CD14-positive monocyte (primary cell): ENCODE measurements around the gene STAT5A. TPM values are rescaled to one million over a fixed set of nuclear protein-coding genes. Genes with fewer than 3 reads are reported as not detected.

ENCODE experiments used
- DNase-seq, 3 donors: peaks; one replicate each; pipeline ENCODE4 v3.0.0-alpha.2; 2011 to 2022
- H2AFZ ChIP-seq: 2 replicates; pipeline ENCODE4 v1.6.0; 2012; ENCODE audit warnings: mild to moderate bottlenecking, low read depth, low read length, inconsistent platforms; ENCODE audit not compliant: insufficient read depth, poor library complexity, severe bottlenecking
- H3K27ac ChIP-seq, 2 donors: 1 replicate in 1 of 2; 2 replicates in 1 of 2; pipeline ENCODE4 v1.5.1; 2012 to 2013; ENCODE audit warnings: low read length in 2 of 2, control low read depth in 1 of 2, inconsistent platforms in 1 of 2, low read depth in 1 of 2, mild to moderate bottlenecking in 1 of 2
- H3K27me3 ChIP-seq, 2 donors: one replicate each; pipeline versions ENCODE4 v1.6.0 to v1.6.1; 2011 to 2013; ENCODE audit warnings: low read length in 2 of 2; ENCODE audit not compliant: control insufficient read depth in 2 of 2, insufficient read depth in 2 of 2
- H3K36me3 ChIP-seq, 2 donors: replicated peaks in 1 of 2; 1 replicate in 1 of 2; 2 replicates in 1 of 2; pipeline versions ENCODE4 v1.5.1 to v1.6.1; 2012 to 2013; ENCODE audit warnings: low read length in 2 of 2, control low read depth in 1 of 2, inconsistent platforms in 1 of 2, mild to moderate bottlenecking in 1 of 2; ENCODE audit not compliant: insufficient read depth in 2 of 2, control insufficient read depth in 1 of 2
- H3K4me1 ChIP-seq, 2 donors: 1 replicate in 1 of 2; 2 replicates in 1 of 2; pipeline versions ENCODE4 v1.5.1 to v1.6.1; 2012 to 2013; ENCODE audit warnings: low read length in 2 of 2, control low read depth in 1 of 2, inconsistent platforms in 1 of 2, mild to moderate bottlenecking in 1 of 2, moderate library complexity in 1 of 2; ENCODE audit not compliant: insufficient read depth in 2 of 2, control insufficient read depth in 1 of 2
- H3K4me2 ChIP-seq: replicated peaks from 2 replicates; pipeline ENCODE3; 2012; ENCODE audit warnings: low read length, moderate library complexity, mild to moderate bottlenecking; ENCODE audit not compliant: poor library complexity, severe bottlenecking; ENCODE audit errors: extremely low read depth
- H3K4me3 ChIP-seq, 3 experiments: fragments of 200-600 bp in 1 of 3; sonication (generic) in 1 of 3; replicated peaks in 1 of 3; 1 replicate in 2 of 3; 2 replicates in 1 of 3; pipeline ENCODE4 v1.5.1; 2011 to 2013; ENCODE audit warnings: low read length in 3 of 3, mild to moderate bottlenecking in 3 of 3, control low read depth in 2 of 3, low read depth in 2 of 3, inconsistent platforms in 1 of 3, moderate library complexity in 1 of 3
- H3K79me2 ChIP-seq: 2 replicates; pipeline ENCODE4 v1.6.0; 2012; ENCODE audit warnings: mild to moderate bottlenecking, control low read depth, inconsistent platforms, low read length, moderate library complexity; ENCODE audit not compliant: insufficient read depth
- H3K9ac ChIP-seq: 2 replicates; pipeline ENCODE4 v1.6.0; 2017; ENCODE audit warnings: low read length, mild to moderate bottlenecking; ENCODE audit not compliant: insufficient read depth, poor library complexity, severe bottlenecking
- H3K9me3 ChIP-seq, 2 donors: replicated peaks in 1 of 2; 1 replicate in 1 of 2; 2 replicates in 1 of 2; pipeline versions ENCODE4 v1.5.1 to v1.6.1; 2012 to 2013; ENCODE audit warnings: low read length in 2 of 2, control low read depth in 1 of 2; ENCODE audit not compliant: control insufficient read depth in 1 of 2, insufficient read depth in 1 of 2
- H4K20me1 ChIP-seq: 2 replicates; pipeline ENCODE4 v1.6.0; 2012; ENCODE audit warnings: mild to moderate bottlenecking, low read length, control low read depth, moderate library complexity; ENCODE audit not compliant: insufficient read depth
- H3K27ac Mint-ChIP-seq, 7 donors: one replicate each; pipeline ENCODE4 v1.8.0; 2020; ENCODE audit warnings: mild to moderate bottlenecking in 7 of 7, mixed read lengths in 7 of 7, moderate library complexity in 6 of 7, inconsistent platforms in 2 of 7
- H3K27me3 Mint-ChIP-seq, 3 donors: one replicate each; pipeline ENCODE4 v1.8.0; 2021 to 2022; ENCODE audit warnings: low read depth in 3 of 3, mild to moderate bottlenecking in 3 of 3, mixed read lengths in 3 of 3, moderate library complexity in 3 of 3, inconsistent platforms in 1 of 3
- H3K36me3 Mint-ChIP-seq, 2 donors: one replicate each; pipeline ENCODE4 v1.8.0; 2020; ENCODE audit warnings: mixed read lengths in 2 of 2, inconsistent platforms in 1 of 2, mild to moderate bottlenecking in 1 of 2
- H3K4me1 Mint-ChIP-seq: one replicate; pipeline ENCODE4 v1.8.0; 2020; ENCODE audit warnings: mild to moderate bottlenecking, mixed read lengths
- H3K4me3 Mint-ChIP-seq, 2 donors: one replicate each; pipeline ENCODE4 v1.8.0; 2020; ENCODE audit warnings: mild to moderate bottlenecking in 2 of 2, mixed read lengths in 2 of 2, moderate library complexity in 1 of 2
- H3K9me3 Mint-ChIP-seq, 7 donors: one replicate each; pipeline ENCODE4 v1.8.0; 2020 to 2022; ENCODE audit warnings: mixed read lengths in 7 of 7, mild to moderate bottlenecking in 6 of 7, moderate library complexity in 6 of 7, inconsistent platforms in 2 of 7
- WGBS: methylation state at CpG from one replicate; pipeline ENCODE4 v1.1.5; 2013; ENCODE audit warnings: missing lambda C conversion rate; ENCODE audit not compliant: insufficient coverage; 5-methylcytosine and 5-hydroxymethylcytosine counted together
- intact Hi-C, 2 donors: fragments of 100-400 bp; cut with micrococcal nuclease; formaldehyde crosslinking; loops; one replicate each; pipeline versions ENCODE4 v1.15.0 to v1.15.1; 2023
- polyA plus RNA-seq, 3 donors: library from polyadenylated mRNA; depleted of rRNA in 1 of 3; unstranded in 2 of 3; stranded (reverse) in 1 of 3; fragments of 300-500 nt in 2 of 3; fragments of >200 nt in 1 of 3; fragmentation: Illumina TruSeq in 2 of 3; gene quantifications; 1 replicate in 2 of 3; 2 replicates in 1 of 3; pipeline ENCODE4 v1.2.3, GENCODE V29; 2012 to 2021
- TF ChIP-seq, protein P1 (sequence below): fragments of 200-600 bp; IDR thresholded peaks from one replicate; pipeline ENCODE4 v1.8.0; 2022; ENCODE audit warnings: antibody characterized with exemption, mild to moderate bottlenecking

Gene STAT5A
- polyA plus RNA-seq, 3 donors, result 30.5 to 91.1 (median 49.8) TPM

DNA sequence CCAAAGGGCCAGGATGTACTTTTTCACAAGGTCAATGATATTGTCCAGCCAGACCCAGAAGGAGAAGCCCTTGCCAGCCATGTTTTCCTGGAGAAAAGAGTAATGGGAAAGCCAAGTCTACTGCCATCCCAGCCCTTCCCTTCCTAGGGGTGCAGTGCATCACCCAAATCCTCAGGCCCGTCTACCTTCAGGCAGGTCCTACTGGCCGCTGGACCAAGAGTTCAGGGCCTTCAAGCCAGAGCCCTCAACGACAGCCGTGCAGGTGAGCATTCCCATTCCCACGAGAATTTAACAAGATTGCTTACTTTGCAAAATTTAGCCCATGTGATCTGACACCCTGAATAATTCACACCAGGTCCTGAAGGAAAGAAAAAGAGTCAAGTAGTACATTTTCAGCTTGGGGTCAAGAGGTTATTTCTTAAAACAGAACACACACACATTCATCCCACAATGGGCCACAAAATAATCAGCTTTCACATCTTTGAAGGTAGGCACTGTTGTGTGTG lies 35.0 kb downstream of the STAT5A start:
- Histone ChIP-seq H3K9me3 (no peaks in the 10 kb centered on the region), H3K27me3 (no peaks in the 10 kb centered on the region), H3K9ac (no peak overlapping the region), H3K79me2 (no peaks in the 10 kb centered on the region), H3K27ac (no peak overlapping the region), H3K4me2 (no peak overlapping the region), H3K4me3 (no peak overlapping the region), H3K4me1 (peaks cover 3 to 6% of the 10 kb centered on the region in 2 donors), H4K20me1 (peaks cover 61% of the 10 kb centered on the region), H2AFZ (no peak overlapping the region), H3K36me3 (peaks cover 74 to 91% of the 10 kb centered on the region in 2 donors)
- Mint-ChIP-seq H3K4me3 (no peak overlapping the region), H3K36me3 (peaks cover 74 to 94% of the 10 kb centered on the region in 2 donors), H3K27ac (peak overlapping the region in 5 of 7 donors; percentile 28 to 61 (median 50)), H3K9me3 (no peaks in the 10 kb centered on the region), H3K4me1 (peaks cover 17% of the 10 kb centered on the region), H3K27me3 (peaks cover 0 to 2% (median 0%) of the 10 kb centered on the region in 3 donors)
- 90% methylated on average over 4 of the region's 5 CpGs for WGBS
- TF ChIP-seq, protein P1, sequence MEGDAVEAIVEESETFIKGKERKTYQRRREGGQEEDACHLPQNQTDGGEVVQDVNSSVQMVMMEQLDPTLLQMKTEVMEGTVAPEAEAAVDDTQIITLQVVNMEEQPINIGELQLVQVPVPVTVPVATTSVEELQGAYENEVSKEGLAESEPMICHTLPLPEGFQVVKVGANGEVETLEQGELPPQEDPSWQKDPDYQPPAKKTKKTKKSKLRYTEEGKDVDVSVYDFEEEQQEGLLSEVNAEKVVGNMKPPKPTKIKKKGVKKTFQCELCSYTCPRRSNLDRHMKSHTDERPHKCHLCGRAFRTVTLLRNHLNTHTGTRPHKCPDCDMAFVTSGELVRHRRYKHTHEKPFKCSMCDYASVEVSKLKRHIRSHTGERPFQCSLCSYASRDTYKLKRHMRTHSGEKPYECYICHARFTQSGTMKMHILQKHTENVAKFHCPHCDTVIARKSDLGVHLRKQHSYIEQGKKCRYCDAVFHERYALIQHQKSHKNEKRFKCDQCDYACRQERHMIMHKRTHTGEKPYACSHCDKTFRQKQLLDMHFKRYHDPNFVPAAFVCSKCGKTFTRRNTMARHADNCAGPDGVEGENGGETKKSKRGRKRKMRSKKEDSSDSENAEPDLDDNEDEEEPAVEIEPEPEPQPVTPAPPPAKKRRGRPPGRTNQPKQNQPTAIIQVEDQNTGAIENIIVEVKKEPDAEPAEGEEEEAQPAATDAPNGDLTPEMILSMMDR, result no peak
- intact Hi-C loops, result loop anchor here (1.0 to 5.0 kb wide), 3 partner anchors 83 to 194 kb away; no protein-coding TSS in a partner anchor
- no peak for DNase-seq

DNA sequence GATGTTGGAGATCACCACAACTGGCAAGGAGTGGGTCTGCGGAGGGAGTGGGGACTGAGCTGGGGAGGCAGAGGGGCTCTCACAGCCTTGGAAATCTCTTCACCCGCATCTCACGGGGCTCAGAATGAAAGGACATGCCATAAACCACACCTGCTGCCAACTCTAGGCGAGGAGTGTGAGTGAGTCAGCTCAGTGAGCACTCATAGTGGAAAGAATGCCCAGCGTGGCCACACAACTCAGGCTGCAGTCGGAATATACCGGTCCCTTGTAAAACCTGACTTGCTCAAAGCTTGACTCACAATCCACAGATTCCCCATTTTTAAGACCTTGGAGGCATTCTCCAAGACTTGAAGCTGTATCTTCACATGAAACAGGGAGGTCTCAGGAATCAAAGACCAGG lies 36.7 kb downstream of the STAT5A start:
- Mint-ChIP-seq H3K36me3 (peaks cover 78 to 94% of the 10 kb centered on the region in 2 donors), H3K4me3 (no peak overlapping the region), H3K27me3 (peaks cover 0 to 2% (median under 1%) of the 10 kb centered on the region in 3 donors), H3K4me1 (peaks cover 12% of the 10 kb centered on the region), H3K27ac (no peak overlapping the region), H3K9me3 (no peaks in the 10 kb centered on the region)
- Histone ChIP-seq H3K4me2 (no peak overlapping the region), H2AFZ (no peak overlapping the region), H3K27me3 (no peaks in the 10 kb centered on the region), H3K27ac (no peak overlapping the region), H3K36me3 (peaks cover 73 to 91% of the 10 kb centered on the region in 2 donors), H3K9ac (no peak overlapping the region), H3K4me3 (no peak overlapping the region), H3K9me3 (no peaks in the 10 kb centered on the region), H3K4me1 (peaks cover 2% of the 10 kb centered on the region in 2 donors), H3K79me2 (no peaks in the 10 kb centered on the region), H4K20me1 (peaks cover 48% of the 10 kb centered on the region)
- DNase-seq, result no peak
- intact Hi-C loops, result no loop called here
- TF ChIP-seq, protein P1, result no peak
- 96% methylated on average over 5 of the region's 7 CpGs for WGBS
